IMR-90 (cell line): ENCODE measurements around the gene CDC14A. TPM values are rescaled to one million over a fixed set of nuclear protein-coding genes. Genes with fewer than 3 reads are reported as not detected.

Source experiments
- ATAC-seq: fragments of 200-7000 bp; cut with Tn5 transposase; 2 replicates; pipeline ENCODE4 v1.9.1; 2020; ENCODE audit warnings: low read depth, mild to moderate bottlenecking, moderate library complexity
- BruUV-seq: library from RNA; stranded (reverse); fragments of 400-500 nt; replicated peaks from 2 replicates; lab custom pipeline; 2021; lab: Mats Ljungman, UMichigan
- CTCF ChIA-PET: fragments of 300-600 bp; formaldehyde crosslinking; extraction: SDS; loops from one replicate; lab custom pipeline; 2021; ENCODE audit warnings: antibody characterized with exemption; lab: Yijun Ruan, JAX
- POLR2A ChIA-PET: fragments of 300-600 bp; sonication (Branson Sonifier 250); formaldehyde crosslinking; loops from one replicate; lab custom pipeline; 2022; ENCODE audit warnings: antibody characterized with exemption; ENCODE audit not compliant: unreplicated experiment; lab: Charles Lee
- DNase-seq: peaks from one replicate; pipeline ENCODE4 v3.0.0; 2013
- H2AFZ ChIP-seq: replicated peaks from 2 replicates; pipeline ENCODE3; 2013; ENCODE audit warnings: low read length, mild to moderate bottlenecking; ENCODE audit not compliant: poor library complexity
- H2AK5ac ChIP-seq: 2 replicates; pipeline ENCODE4 v1.6.1; 2013; ENCODE audit warnings: low read depth, low read length, inconsistent platforms
- H2AK9ac ChIP-seq: replicated peaks from 2 replicates; pipeline ENCODE3; 2013; ENCODE audit warnings: mild to moderate bottlenecking, low read depth, low read length, moderate library complexity; ENCODE audit not compliant: poor library complexity
- H2BK120ac ChIP-seq: 2 replicates; pipeline ENCODE4 v1.6.1; 2013; ENCODE audit warnings: low read depth, low read length, inconsistent platforms
- H2BK15ac ChIP-seq: 3 replicates; pipeline ENCODE4 v1.6.1; 2013; ENCODE audit warnings: low read depth, low read length, inconsistent platforms
- H2BK20ac ChIP-seq: 2 replicates; pipeline ENCODE4 v1.6.1; 2013; ENCODE audit warnings: low read depth, mild to moderate bottlenecking, inconsistent platforms, low read length, moderate library complexity
- H2BK5ac ChIP-seq: 2 replicates; pipeline ENCODE4 v1.6.1; 2013; ENCODE audit warnings: mild to moderate bottlenecking, low read depth, low read length, inconsistent platforms; ENCODE audit not compliant: poor library complexity, severe bottlenecking
- H3K14ac ChIP-seq: replicated peaks from 2 replicates; pipeline ENCODE4 v1.6.1; 2013; ENCODE audit warnings: low read depth, low read length, inconsistent platforms
- H3K18ac ChIP-seq: 2 replicates; pipeline ENCODE4 v1.6.1; 2013; ENCODE audit warnings: low read depth, low read length, control low read depth
- H3K23ac ChIP-seq: 2 replicates; pipeline ENCODE4 v1.6.1; 2013; ENCODE audit warnings: low read depth, low read length, inconsistent platforms
- H3K27ac ChIP-seq: 2 replicates; pipeline ENCODE4 v1.5.1; 2013; ENCODE audit warnings: mild to moderate bottlenecking, control low read depth, low read length; ENCODE audit not compliant: insufficient read depth
- H3K27me3 ChIP-seq: 2 replicates; pipeline ENCODE4 v1.6.1; 2013; ENCODE audit warnings: low read length; ENCODE audit not compliant: control insufficient read depth, insufficient read depth
- H3K36me3 ChIP-seq: 2 replicates; pipeline ENCODE4 v1.6.1; 2013; ENCODE audit warnings: low read length, mixed read lengths; ENCODE audit not compliant: control insufficient read depth, insufficient read depth
- H3K4ac ChIP-seq: 2 replicates; pipeline ENCODE4 v1.6.1; 2013; ENCODE audit warnings: low read depth, low read length, inconsistent platforms
- H3K4me1 ChIP-seq: 2 replicates; pipeline ENCODE4 v1.6.1; 2013; ENCODE audit warnings: low read length, mixed read lengths; ENCODE audit not compliant: control insufficient read depth, insufficient read depth
- H3K4me2 ChIP-seq: 2 replicates; pipeline ENCODE4 v1.6.1; 2013; ENCODE audit warnings: low read depth, mild to moderate bottlenecking, control low read depth, low read length, moderate library complexity
- H3K4me3 ChIP-seq: 2 replicates; pipeline ENCODE4 v1.5.1; 2013; ENCODE audit warnings: low read depth, mild to moderate bottlenecking, control low read depth, low read length, moderate library complexity; ENCODE audit not compliant: insufficient read depth
- H3K56ac ChIP-seq: 2 replicates; pipeline ENCODE4 v1.6.1; 2013; ENCODE audit warnings: low read length, inconsistent platforms; ENCODE audit not compliant: insufficient read depth; ENCODE audit errors: extremely low read depth
- H3K79me1 ChIP-seq, 2 experiments: 2 replicates each; pipeline ENCODE4 v1.6.1; 2013; ENCODE audit warnings: low read length in 2 of 2, inconsistent platforms in 1 of 2, low read depth in 1 of 2
- H3K9ac ChIP-seq: 2 replicates; pipeline ENCODE4 v1.6.1; 2013; ENCODE audit warnings: low read depth, low read length, control low read depth
- H3K9me1 ChIP-seq: 2 replicates; pipeline ENCODE4 v1.6.1; 2013; ENCODE audit warnings: low read length, inconsistent platforms; ENCODE audit not compliant: insufficient read depth
- H3K9me3 ChIP-seq: 2 replicates; pipeline ENCODE4 v1.6.1; 2013; ENCODE audit warnings: low read length; ENCODE audit not compliant: control insufficient read depth, insufficient read depth
- H4K20me1 ChIP-seq: 2 replicates; pipeline ENCODE4 v1.6.1; 2013; ENCODE audit warnings: low read length, inconsistent platforms; ENCODE audit not compliant: insufficient read depth
- H4K5ac ChIP-seq: 2 replicates; pipeline ENCODE4 v1.6.1; 2013; ENCODE audit warnings: mild to moderate bottlenecking, low read depth, low read length, control low read depth
- H4K8ac ChIP-seq, 2 experiments: 2 replicates each; pipeline ENCODE4 v1.6.1; 2013; ENCODE audit warnings: low read depth in 2 of 2, low read length in 2 of 2, control low read depth in 1 of 2, inconsistent platforms in 1 of 2
- H4K91ac ChIP-seq: 2 replicates; pipeline ENCODE4 v1.6.1; 2013; ENCODE audit warnings: low read depth, low read length, inconsistent platforms; ENCODE audit not compliant: insufficient read depth
- BHLHE40 ChIP-seq: fragments of 150-350 bp; IDR thresholded peaks from 2 replicates; pipeline ENCODE4 v1.6.1; 2016; ENCODE audit warnings: mild to moderate bottlenecking, low read depth, low read length
- CEBPB ChIP-seq: IDR thresholded peaks from 2 replicates; pipeline ENCODE4 v1.6.1; 2012; ENCODE audit warnings: low read depth, low read length, improper control_type of control experiment
- CHD1 ChIP-seq: IDR thresholded peaks from 2 replicates; pipeline ENCODE4 v1.6.1; 2012; ENCODE audit warnings: low read depth, low read length, improper control_type of control experiment
- FOS ChIP-seq: fragments of 150-350 bp; IDR thresholded peaks from 2 replicates; pipeline ENCODE4 v1.6.1; 2016; ENCODE audit warnings: low read depth, low read length
- MAFK ChIP-seq: IDR thresholded peaks from 2 replicates; pipeline ENCODE4 v1.6.1; 2012; ENCODE audit warnings: low read depth, low read length, improper control_type of control experiment
- MAZ ChIP-seq: IDR thresholded peaks from 2 replicates; pipeline ENCODE4 v1.6.1; 2012; ENCODE audit warnings: low read depth, mild to moderate bottlenecking, low read length, improper control_type of control experiment, moderate library complexity, borderline replicate concordance
- MXI1 ChIP-seq: IDR thresholded peaks from 2 replicates; pipeline ENCODE4 v1.6.1; 2012; ENCODE audit warnings: low read depth, mild to moderate bottlenecking, low read length, moderate library complexity, borderline replicate concordance
- NFE2L2 ChIP-seq: fragments of 150-350 bp; IDR thresholded peaks from 2 replicates; pipeline ENCODE4 v1.6.1; 2016; ENCODE audit warnings: low read depth, mild to moderate bottlenecking, low read length
- POLR2A ChIP-seq: IDR thresholded peaks from 2 replicates; pipeline ENCODE4 v1.6.1; 2012; ENCODE audit warnings: mild to moderate bottlenecking, low read depth, low read length
- RAD21 ChIP-seq: IDR thresholded peaks from 2 replicates; pipeline ENCODE4 v1.6.1; 2012; ENCODE audit warnings: low read length, improper control_type of control experiment
- RCOR1 ChIP-seq: IDR thresholded peaks from 2 replicates; pipeline ENCODE4 v1.6.1; 2012; ENCODE audit warnings: mild to moderate bottlenecking, low read length, improper control_type of control experiment; ENCODE audit not compliant: insufficient replicate concordance
- RFX5 ChIP-seq: IDR thresholded peaks from 2 replicates; pipeline ENCODE4 v1.8.0; 2012; ENCODE audit warnings: low read depth, mild to moderate bottlenecking, low read length, moderate library complexity
- SMC3 ChIP-seq: fragments of 150-350 bp; IDR thresholded peaks from 2 replicates; pipeline ENCODE4 v1.6.1; 2016; ENCODE audit warnings: low read depth, mild to moderate bottlenecking, antibody characterized with exemption, low read length, moderate library complexity
- WGBS, 2 experiments: methylation state at CpG; one replicate each; pipeline versions ENCODE4 v1.1.5 to v1.1.7; 2013; ENCODE audit warnings: missing lambda C conversion rate in 2 of 2; ENCODE audit not compliant: insufficient read length in 1 of 2; ENCODE audit errors: extremely low coverage in 2 of 2; 5-methylcytosine and 5-hydroxymethylcytosine counted together
- dilution Hi-C: fragments of 300-500 bp; cut with HindIII; formaldehyde crosslinking; loops from one replicate; pipeline ENCODE4 v1.14.3; 2018; ENCODE audit warnings: low sequenced_read_pairs; ENCODE audit not compliant: unreplicated experiment
- in situ Hi-C: fragments of 300-500 bp; cut with MboI; formaldehyde crosslinking; loops from 3 replicates; pipeline ENCODE4 v1.14.3; 2019; ENCODE audit warnings: low sequenced_read_pairs, inconsistent platforms, mixed read lengths
- intact Hi-C: fragments of 100-400 bp; cut with micrococcal nuclease; formaldehyde crosslinking; loops from 2 replicates; pipeline ENCODE4 v1.10.0; 2022
- polyA plus RNA-seq, 3 experiments: library from polyadenylated mRNA; depleted of rRNA; stranded (reverse); fragments of >200 nt; gene quantifications; 2 replicates each; pipeline ENCODE4 v1.2.3, GENCODE V29; 2012; ENCODE audit warnings: low replicate concordance in 1 of 3
- total RNA-seq: library from RNA; depleted of rRNA; stranded (reverse); fragments of >200 nt; gene quantifications from 2 replicates; pipeline ENCODE4 v1.2.3, GENCODE V29; 2012
- TF ChIP-seq, protein P1 (sequence below): fragments of 150-350 bp; IDR thresholded peaks from 2 replicates; pipeline ENCODE4 v1.6.1; 2017; ENCODE audit warnings: mild to moderate bottlenecking, antibody characterized with exemption, low read length, low read depth
- TF ChIP-seq, protein P2 (sequence below): conservative IDR thresholded peaks from 2 replicates; pipeline ENCODE4 v1.5.1; 2012; ENCODE audit warnings: mild to moderate bottlenecking, low read depth, low read length, improper control_type of control experiment
- TF ChIP-seq, protein P3 (sequence below): fragments of 150-350 bp; IDR thresholded peaks from 2 replicates; pipeline ENCODE4 v1.6.1; 2016; ENCODE audit warnings: low read depth, mild to moderate bottlenecking, low read length, moderate library complexity, borderline replicate concordance

Gene CDC14A
- total and polyA plus RNA-seq, 2 of the 4 experiments (the other 2 are of a cell fraction): 1.7 to 3.0 TPM

DNA sequence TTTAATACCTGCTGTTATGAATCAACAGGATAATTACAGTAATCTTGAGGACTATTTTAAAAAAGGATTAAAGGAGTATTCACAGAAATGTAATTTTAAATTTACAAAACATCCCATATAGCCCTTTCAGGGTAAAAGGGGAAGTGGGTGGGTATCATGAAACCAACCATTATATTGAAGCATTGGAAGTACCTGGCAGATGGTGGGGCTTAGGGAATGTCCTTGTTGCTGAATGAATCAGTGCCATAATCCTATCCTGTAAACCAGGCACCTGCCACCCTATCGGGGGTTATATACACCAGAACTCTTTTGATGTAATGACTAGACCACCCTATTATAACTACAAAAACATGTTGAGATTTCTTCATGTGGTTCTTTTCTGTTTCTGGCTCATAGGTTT, 30.4 kb downstream of the CDC14A start:
- Histone ChIP-seq H4K20me1 (no peaks in the 10 kb centered on the region), H2BK20ac (no peak overlapping the region), H3K27me3 (no peaks in the 10 kb centered on the region), H2AK5ac (no peak overlapping the region), H3K9me3 (no peaks in the 10 kb centered on the region), H2BK120ac (no peak overlapping the region), H3K4me2 (no peak overlapping the region), H3K79me1 (peaks cover 0 to 4% of the 10 kb centered on the region in 2 experiments; a peak in 1 of 4 replicates), H4K91ac (no peak overlapping the region), H4K5ac (no peak overlapping the region), H4K8ac (no peak overlapping the region), H3K18ac (no peak overlapping the region), H2BK15ac (no peak overlapping the region), H2AFZ (no peak overlapping the region), H2BK5ac (no peak overlapping the region), H3K27ac (no peak overlapping the region), H3K4me3 (no peak overlapping the region), H3K9me1 (peaks cover 7% of the 10 kb centered on the region; the same call in 1 of the 2 replicates), H2AK9ac (no peak overlapping the region), H3K23ac (no peak overlapping the region), H3K56ac (no peak overlapping the region), H3K4me1 (no peaks in the 10 kb centered on the region; the same call in 1 of the 2 replicates), H3K9ac (no peak overlapping the region), H3K14ac (no peak overlapping the region), H3K36me3 (no peaks in the 10 kb centered on the region), H3K4ac (no peak overlapping the region)
- no TSS peak for BruUV-seq
- in situ Hi-C loops (no loop called here), intact Hi-C loops (no loop called here), dilution Hi-C loops (no loop called here)
- CTCF ChIA-PET: no interaction called here
- POLR2A ChIA-PET: no interaction called here
- TF ChIP-seq, protein P1, sequence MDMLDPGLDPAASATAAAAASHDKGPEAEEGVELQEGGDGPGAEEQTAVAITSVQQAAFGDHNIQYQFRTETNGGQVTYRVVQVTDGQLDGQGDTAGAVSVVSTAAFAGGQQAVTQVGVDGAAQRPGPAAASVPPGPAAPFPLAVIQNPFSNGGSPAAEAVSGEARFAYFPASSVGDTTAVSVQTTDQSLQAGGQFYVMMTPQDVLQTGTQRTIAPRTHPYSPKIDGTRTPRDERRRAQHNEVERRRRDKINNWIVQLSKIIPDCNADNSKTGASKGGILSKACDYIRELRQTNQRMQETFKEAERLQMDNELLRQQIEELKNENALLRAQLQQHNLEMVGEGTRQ: no peak
- no peak for TF ChIP-seq BHLHE40
- no peak for TF ChIP-seq CEBPB
- TF ChIP-seq RCOR1: no peak
- TF ChIP-seq CHD1: no peak
- no peak for TF ChIP-seq POLR2A
- TF ChIP-seq, protein P2, sequence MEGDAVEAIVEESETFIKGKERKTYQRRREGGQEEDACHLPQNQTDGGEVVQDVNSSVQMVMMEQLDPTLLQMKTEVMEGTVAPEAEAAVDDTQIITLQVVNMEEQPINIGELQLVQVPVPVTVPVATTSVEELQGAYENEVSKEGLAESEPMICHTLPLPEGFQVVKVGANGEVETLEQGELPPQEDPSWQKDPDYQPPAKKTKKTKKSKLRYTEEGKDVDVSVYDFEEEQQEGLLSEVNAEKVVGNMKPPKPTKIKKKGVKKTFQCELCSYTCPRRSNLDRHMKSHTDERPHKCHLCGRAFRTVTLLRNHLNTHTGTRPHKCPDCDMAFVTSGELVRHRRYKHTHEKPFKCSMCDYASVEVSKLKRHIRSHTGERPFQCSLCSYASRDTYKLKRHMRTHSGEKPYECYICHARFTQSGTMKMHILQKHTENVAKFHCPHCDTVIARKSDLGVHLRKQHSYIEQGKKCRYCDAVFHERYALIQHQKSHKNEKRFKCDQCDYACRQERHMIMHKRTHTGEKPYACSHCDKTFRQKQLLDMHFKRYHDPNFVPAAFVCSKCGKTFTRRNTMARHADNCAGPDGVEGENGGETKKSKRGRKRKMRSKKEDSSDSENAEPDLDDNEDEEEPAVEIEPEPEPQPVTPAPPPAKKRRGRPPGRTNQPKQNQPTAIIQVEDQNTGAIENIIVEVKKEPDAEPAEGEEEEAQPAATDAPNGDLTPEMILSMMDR: no peak
- no peak for TF ChIP-seq FOS
- TF ChIP-seq MXI1: no peak
- TF ChIP-seq, protein P3, sequence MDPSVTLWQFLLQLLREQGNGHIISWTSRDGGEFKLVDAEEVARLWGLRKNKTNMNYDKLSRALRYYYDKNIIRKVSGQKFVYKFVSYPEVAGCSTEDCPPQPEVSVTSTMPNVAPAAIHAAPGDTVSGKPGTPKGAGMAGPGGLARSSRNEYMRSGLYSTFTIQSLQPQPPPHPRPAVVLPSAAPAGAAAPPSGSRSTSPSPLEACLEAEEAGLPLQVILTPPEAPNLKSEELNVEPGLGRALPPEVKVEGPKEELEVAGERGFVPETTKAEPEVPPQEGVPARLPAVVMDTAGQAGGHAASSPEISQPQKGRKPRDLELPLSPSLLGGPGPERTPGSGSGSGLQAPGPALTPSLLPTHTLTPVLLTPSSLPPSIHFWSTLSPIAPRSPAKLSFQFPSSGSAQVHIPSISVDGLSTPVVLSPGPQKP: no peak
- TF ChIP-seq NFE2L2: no peak
- no peak for TF ChIP-seq SMC3
- no peak for TF ChIP-seq RAD21
- TF ChIP-seq MAFK: no peak
- TF ChIP-seq MAZ: no peak
- TF ChIP-seq RFX5: no peak
- no CpG with 5 or more reads among the region's 1 CpG for WGBS, 2 experiments
- no peak for ATAC-seq
- no peak for DNase-seq
